Kidney (tissue), 14 donors: ENCODE results near the gene SP3. TPM values are rescaled to one million over a fixed set of nuclear protein-coding genes. Genes with fewer than 3 reads are reported as not detected.

Source experiments
- DNase-seq, 5 donors: peaks; one replicate each; pipeline ENCODE4 v3.0.0-alpha.2; 2013 to 2020
- FAIRE-seq: peaks from 2 replicates; lab custom pipeline; 2012; peaks lifted over from hg19 to GRCh38; lab: Jason Lieb, UNC
- H3K27ac ChIP-seq, 2 donors: one replicate each; pipeline ENCODE4 v1.7.0; 2013; ENCODE audit warnings: low read depth in 2 of 2, low read length in 2 of 2, inconsistent platforms in 1 of 2
- H3K27me3 ChIP-seq: one replicate; pipeline ENCODE4 v1.7.1; 2013; ENCODE audit warnings: low read length, inconsistent platforms; ENCODE audit not compliant: control insufficient read depth, insufficient read depth
- H3K36me3 ChIP-seq, 3 donors: one replicate each; pipeline versions ENCODE4 v1.7.0 to v1.7.1; 2013; ENCODE audit warnings: low read length in 3 of 3, control low read depth in 1 of 3, inconsistent platforms in 1 of 3; ENCODE audit not compliant: insufficient read depth in 3 of 3, control insufficient read depth in 2 of 3
- H3K4me1 ChIP-seq, 3 donors: one replicate each; pipeline versions ENCODE4 v1.7.0 to v1.7.1; 2013; ENCODE audit warnings: low read length in 3 of 3, inconsistent platforms in 1 of 3, low read depth in 1 of 3; ENCODE audit not compliant: control insufficient read depth in 2 of 3, insufficient read depth in 2 of 3
- H3K4me3 ChIP-seq, 3 donors: one replicate each; pipeline versions ENCODE4 v1.7.0 to v1.8.1; 2013; ENCODE audit warnings: low read length in 3 of 3, control low read depth in 1 of 3, inconsistent platforms in 1 of 3
- H3K9ac ChIP-seq, 3 donors: one replicate each; pipeline versions ENCODE4 v1.7.0 to v1.7.1; 2013; ENCODE audit warnings: low read length in 3 of 3, control low read depth in 1 of 3, inconsistent platforms in 1 of 3
- H3K9me3 ChIP-seq, 3 donors: one replicate each; pipeline versions ENCODE4 v1.7.0 to v1.7.1; 2013; ENCODE audit warnings: low read length in 3 of 3, control low read depth in 1 of 3, inconsistent platforms in 1 of 3; ENCODE audit not compliant: control insufficient read depth in 2 of 3, insufficient read depth in 1 of 3
- CTCF ChIP-seq: IDR thresholded peaks from 3 replicates; pipeline ENCODE4 v1.5.1; 2012; ENCODE audit warnings: mild to moderate bottlenecking, moderate library complexity, borderline replicate concordance; ENCODE audit not compliant: insufficient read depth; ENCODE audit errors: extremely low read depth
- intact Hi-C: fragments of 100-400 bp; cut with DNase I; formaldehyde crosslinking; loops from one replicate; pipeline ENCODE4 v1.11.1; 2022
- polyA plus RNA-seq: library from polyadenylated mRNA; stranded (reverse); fragments of 350-450 nt; fragmentation: Illumina TruSeq; extraction: RNeasy Lipid Tissue Mini Kit (QIAGEN cat#74804); gene quantifications from one replicate; pipeline ENCODE4 v1.2.3, GENCODE V29; 2014; ENCODE audit warnings: low read depth, low replicate concordance; ENCODE audit not compliant: insufficient read depth
- total RNA-seq: library from RNA; stranded (reverse); fragmentation: NEBNext Ultra II Directional; extraction: Animal tissue kit (Norgen Biotek cat#: 25700); gene quantifications from one replicate; pipeline ENCODE4 v1.2.1, GENCODE V29; 2021
- donor health status: control.
- donor health status: control.
- donor health status: control.
- donor health status: control.
- donor health status: control.
- donor health status: DM: yes; HTN: yes; CAD: no.
- donor health status: Normal renal cell carcinoma (clear cell type).

SP3 gene
- total and polyA plus RNA-seq, 2 donors from 2014 or later = 14.5 to 86.2 TPM

GRCh38 chr2:173998386-173998785 is 33.2 kb upstream of the SP3 start:
- no peaks in the 10 kb centered on the region for H3K27me3 ChIP-seq
- no peaks in the 10 kb centered on the region for H3K9me3 ChIP-seq
- no peak overlapping the region for H3K9ac ChIP-seq
- TF ChIP-seq CTCF = no peak
- DNase-seq = no peak
- no peaks in the 10 kb centered on the region for H3K36me3 ChIP-seq
- peaks cover 0 to 2% (median 0%) of the 10 kb centered on the region in 3 donors for H3K4me1 ChIP-seq
- intact Hi-C loops = no loop called here
- no peak overlapping the region for H3K27ac ChIP-seq
- FAIRE-seq = no peak
- no peak overlapping the region for H3K4me3 ChIP-seq

GRCh38 chr2:173997753-173998152 is 32.6 kb upstream of the SP3 start:
- intact Hi-C loops = no loop called here
- TF ChIP-seq CTCF = no peak
- Histone ChIP-seq H3K4me1 (peaks cover 0 to 2% (median 0%) of the 10 kb centered on the region in 3 donors), H3K27me3 (no peaks in the 10 kb centered on the region), H3K4me3 (no peak overlapping the region), H3K9me3 (no peaks in the 10 kb centered on the region), H3K36me3 (no peaks in the 10 kb centered on the region), H3K27ac (no peak overlapping the region), H3K9ac (no peak overlapping the region)
- FAIRE-seq (no peak), DNase-seq (no peak)

GRCh38 chr2:173997269-173997668 is 32.1 kb upstream of the SP3 start:
- no peak for TF ChIP-seq CTCF
- no peaks in the 10 kb centered on the region for H3K9me3 ChIP-seq
- H3K27me3 ChIP-seq = no peaks in the 10 kb centered on the region
- H3K4me3 ChIP-seq = no peak overlapping the region
- H3K9ac ChIP-seq = no peak overlapping the region
- intact Hi-C loops = no loop called here
- no peak for FAIRE-seq
- H3K4me1 ChIP-seq = peaks cover 0 to 2% (median 0%) of the 10 kb centered on the region in 3 donors
- no peak overlapping the region for H3K27ac ChIP-seq
- H3K36me3 ChIP-seq = no peaks in the 10 kb centered on the region
- DNase-seq = peak in 1 of 5 donors; percentile 74

GRCh38 chr2:173996766-173997165 is 31.6 kb upstream of the SP3 start:
- H3K36me3 ChIP-seq = no peaks in the 10 kb centered on the region
- no peak for DNase-seq
- no peak for TF ChIP-seq CTCF
- no peak for FAIRE-seq
- H3K4me3 ChIP-seq = no peak overlapping the region
- no peaks in the 10 kb centered on the region for H3K9me3 ChIP-seq
- H3K27me3 ChIP-seq = no peaks in the 10 kb centered on the region
- no peak overlapping the region for H3K9ac ChIP-seq
- intact Hi-C loops = no loop called here
- H3K27ac ChIP-seq = no peak overlapping the region
- peaks cover 0 to 2% (median 0%) of the 10 kb centered on the region in 3 donors for H3K4me1 ChIP-seq
